ENCODE data around the gene AHCY.
"Not testable (repeated sequence)": the region's sequence is repeated elsewhere in the genome, so short reads cannot be mapped to it uniquely, and the experiment has no call there.

The AHCY gene

GRCh38 chr20:34302723-34303533 is at the start of gene AHCY:
Gene AHCY, minus strand, starts transcription at chr20:34303355. Its CDS starts 85 bp downstream, at chr20:34303270.
- in situ Hi-C loops (cut with HindIII; ENCODE audit: low pct_ligation_motif_present, low pct_unique_long_range_greater_than_20kb, low sequenced_read_pairs), result no loop called here
- DNase-seq, result peak; percentile 96

DNA sequence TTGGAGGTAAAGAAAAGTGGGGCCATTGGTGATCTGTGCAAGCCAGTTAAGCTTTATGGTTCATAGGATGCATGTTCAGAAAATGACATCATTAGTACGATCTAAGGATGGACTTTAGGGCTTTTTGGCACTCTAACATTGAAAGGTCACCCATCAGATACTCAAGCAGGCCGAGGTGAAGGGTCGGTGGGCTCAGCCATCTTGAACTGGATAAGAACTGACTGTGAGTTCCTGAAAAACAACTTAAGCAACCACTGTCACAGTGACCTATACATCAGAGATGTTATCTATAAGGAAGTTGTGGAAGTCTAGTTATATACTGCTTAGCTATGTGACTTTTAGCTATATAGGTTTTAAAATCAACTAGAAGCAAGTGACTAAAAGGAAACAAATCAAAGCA is 46.9 kb upstream of the AHCY start:
- DNase-seq, result no peak
- in situ Hi-C loops (cut with HindIII; ENCODE audit: low pct_ligation_motif_present, low pct_unique_long_range_greater_than_20kb, low sequenced_read_pairs), result no loop called here

GRCh38 chr20:34347571-34347970 is 44.4 kb upstream of the AHCY start:
- in situ Hi-C loops (cut with HindIII; ENCODE audit: low pct_ligation_motif_present, low pct_unique_long_range_greater_than_20kb, low sequenced_read_pairs), result no loop called here

DNA sequence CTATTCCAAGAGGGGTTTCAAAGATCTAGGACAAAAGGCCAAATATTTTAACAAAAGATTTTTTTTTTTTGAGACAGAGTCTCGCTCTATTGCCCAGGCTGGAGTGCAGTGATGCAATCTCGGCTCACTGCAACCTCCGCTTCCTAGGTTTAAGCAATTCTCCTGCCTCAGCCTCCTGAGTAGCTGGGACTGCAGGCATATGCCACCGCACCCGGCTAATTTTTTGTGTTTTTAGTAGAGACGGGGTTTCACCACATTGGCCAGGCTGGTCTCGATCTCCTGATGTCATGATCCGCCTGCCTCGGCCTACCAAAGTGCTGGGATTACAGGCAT is 43.3 kb upstream of the AHCY start:
- DNase-seq; in situ Hi-C loops (cut with HindIII; ENCODE audit: low pct_ligation_motif_present, low pct_unique_long_range_greater_than_20kb, low sequenced_read_pairs): not testable (repeated sequence)

More at GRCh38 chr20:34347571-34347970, 44.4 kb upstream of the AHCY start:
- no peak for DNase-seq

DNA sequence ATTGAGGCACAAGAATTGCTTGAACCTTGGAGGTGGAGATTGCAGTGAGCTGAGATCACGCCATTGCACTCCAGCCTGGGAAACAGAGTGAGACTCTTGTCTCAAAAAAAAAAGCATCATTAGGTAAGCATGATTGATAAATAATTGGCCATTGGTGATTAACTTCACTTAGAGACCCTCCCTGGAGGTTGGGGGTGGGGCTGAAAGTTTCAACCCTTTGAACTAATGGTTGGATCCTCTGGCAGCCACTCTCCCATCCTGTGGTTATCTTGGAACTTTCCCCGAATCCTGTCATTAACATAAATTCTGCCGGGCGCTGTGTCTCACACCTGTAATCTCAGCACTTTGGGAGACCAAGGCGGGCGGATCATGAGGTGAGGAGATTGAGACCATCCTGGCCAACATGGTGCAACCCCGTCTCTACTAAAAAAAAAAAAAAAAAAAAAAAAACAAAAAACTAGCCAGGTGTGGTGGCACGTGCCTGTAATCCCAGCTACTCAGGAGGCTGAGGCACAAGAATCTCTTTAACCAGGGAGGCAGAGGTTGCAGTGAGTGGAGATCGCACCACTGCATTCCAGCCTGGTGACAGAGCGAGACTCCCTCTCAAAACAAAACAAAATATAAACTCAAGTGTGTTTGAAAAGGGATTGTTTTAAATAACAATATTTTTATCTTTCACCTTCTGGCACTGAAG is 42.8 kb upstream of the AHCY start:
- in situ Hi-C loops (cut with HindIII; ENCODE audit: low pct_ligation_motif_present, low pct_unique_long_range_greater_than_20kb, low sequenced_read_pairs); DNase-seq: not testable (repeated sequence)

- DNase-seq, result no peak
- in situ Hi-C loops (cut with HindIII; ENCODE audit: low pct_ligation_motif_present, low pct_unique_long_range_greater_than_20kb, low sequenced_read_pairs), result no loop called here
Observed at GRCh38 chr20:34345402-34345736, 42.2 kb upstream of the AHCY start.

GRCh38 chr20:34344238-34344637 is 41.1 kb upstream of the AHCY start:
- in situ Hi-C loops (cut with HindIII; ENCODE audit: low pct_ligation_motif_present, low pct_unique_long_range_greater_than_20kb, low sequenced_read_pairs), result no loop called here

DNA sequence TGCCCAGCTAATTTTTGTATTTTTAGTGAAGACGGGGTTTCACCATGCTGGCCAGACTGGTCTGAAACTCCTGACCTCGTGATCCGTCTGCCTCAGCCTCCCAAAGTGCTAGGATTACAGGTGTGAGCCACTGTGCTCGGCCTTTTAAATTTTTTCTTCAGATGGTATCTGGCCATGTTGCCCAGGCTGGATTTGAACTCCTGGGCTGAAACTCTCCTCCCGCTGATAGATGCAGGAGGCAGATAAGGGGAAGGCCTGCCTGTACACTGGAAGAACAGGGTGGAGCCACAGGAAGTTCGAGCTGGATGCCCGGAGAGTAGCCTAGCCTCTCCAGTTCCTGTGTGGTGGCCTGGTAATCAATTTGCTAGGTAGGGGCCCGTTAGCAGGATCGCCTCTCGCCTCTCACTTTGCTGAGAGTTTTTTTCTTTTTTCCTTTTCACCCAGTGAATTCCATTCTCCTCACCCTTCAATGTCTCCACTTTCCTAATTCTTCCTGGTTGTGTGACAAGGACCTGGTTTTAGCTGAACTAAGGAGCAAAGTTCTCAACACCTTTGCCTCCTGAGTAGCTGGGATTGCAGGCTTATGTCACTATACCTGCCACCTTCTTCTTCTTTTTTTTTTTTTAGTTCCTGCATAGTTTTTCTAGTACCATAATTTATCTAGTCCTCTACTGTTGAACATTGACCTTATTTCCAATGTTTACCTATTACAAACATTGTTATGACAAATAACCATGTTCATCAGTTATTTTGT is 40.5 kb upstream of the AHCY start:
- in situ Hi-C loops (cut with HindIII; ENCODE audit: low pct_ligation_motif_present, low pct_unique_long_range_greater_than_20kb, low sequenced_read_pairs), result no loop called here
- DNase-seq, result no peak

More at GRCh38 chr20:34344238-34344637, 41.1 kb upstream of the AHCY start:
- no peak for DNase-seq

GRCh38 chr20:34341199-34341598 is 38.0 kb upstream of the AHCY start:
- DNase-seq; in situ Hi-C loops (cut with HindIII; ENCODE audit: low pct_ligation_motif_present, low pct_unique_long_range_greater_than_20kb, low sequenced_read_pairs): not testable (repeated sequence)

DNA sequence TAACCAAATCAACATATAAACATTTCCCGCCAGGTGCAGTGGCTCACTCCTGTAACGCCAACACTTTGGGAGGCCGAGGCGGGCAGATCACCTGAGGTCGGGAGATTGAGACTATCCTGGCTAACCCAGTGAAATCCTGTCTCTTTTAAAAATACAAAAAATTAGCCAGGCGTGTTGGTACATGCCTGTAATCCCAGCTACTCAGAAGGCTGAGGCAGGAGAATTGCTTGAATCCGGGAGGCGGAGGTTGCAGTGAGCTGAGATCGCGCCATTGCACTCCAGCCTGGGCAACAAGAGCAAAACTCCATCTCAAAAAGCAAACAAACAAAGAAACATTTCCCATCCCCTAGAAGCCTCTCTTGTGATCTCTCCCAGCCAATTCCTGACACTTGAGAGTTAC is 37.6 kb upstream of the AHCY start:
- in situ Hi-C loops (cut with HindIII; ENCODE audit: low pct_ligation_motif_present, low pct_unique_long_range_greater_than_20kb, low sequenced_read_pairs); DNase-seq: not testable (repeated sequence)

DNA sequence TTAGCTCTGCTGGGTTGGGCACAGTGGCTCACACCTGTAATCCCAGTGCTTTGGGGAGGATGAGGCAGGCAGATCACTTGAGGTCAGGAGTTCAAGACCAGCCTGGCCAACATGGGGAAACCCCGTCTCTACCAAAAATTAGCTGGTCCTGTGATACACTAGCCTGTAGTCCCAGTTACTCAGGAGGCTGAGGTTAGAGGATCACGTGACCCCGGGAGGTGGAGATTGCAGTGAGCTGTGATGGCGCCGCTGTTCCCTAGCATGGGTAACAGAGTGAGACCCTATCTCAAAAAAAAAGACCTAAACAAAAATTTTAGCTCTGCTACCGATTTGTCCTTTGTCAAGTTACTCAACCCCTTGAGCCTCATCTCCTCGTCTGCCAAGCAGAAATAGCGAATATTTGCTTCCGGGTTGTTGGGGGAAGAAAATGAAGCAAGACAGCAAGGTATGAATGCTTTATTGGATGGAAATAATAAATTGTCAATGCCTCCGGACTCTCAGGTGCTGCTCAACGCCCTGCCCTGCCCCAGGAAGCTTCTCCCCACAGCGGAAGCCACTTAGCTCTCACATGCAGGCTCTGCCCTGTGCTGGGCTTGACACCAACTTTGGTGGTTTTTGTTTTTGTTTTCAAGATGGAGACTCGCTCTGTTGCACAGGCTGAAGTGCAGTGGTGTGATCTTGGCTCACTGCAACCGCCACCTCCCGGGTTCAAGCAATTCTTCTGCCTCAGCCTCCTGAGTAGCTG is 35.0 kb upstream of the AHCY start:
- in situ Hi-C loops (cut with HindIII; ENCODE audit: low pct_ligation_motif_present, low pct_unique_long_range_greater_than_20kb, low sequenced_read_pairs), result no loop called here
- DNase-seq, result no peak

- DNase-seq, result no peak
- in situ Hi-C loops (cut with HindIII; ENCODE audit: low pct_ligation_motif_present, low pct_unique_long_range_greater_than_20kb, low sequenced_read_pairs), result no loop called here
Observed at GRCh38 chr20:34337544-34337943, 34.4 kb upstream of the AHCY start.

GRCh38 chr20:34334654-34335407 is 31.7 kb upstream of the AHCY start:
- no peak for DNase-seq
- in situ Hi-C loops (cut with HindIII; ENCODE audit: low pct_ligation_motif_present, low pct_unique_long_range_greater_than_20kb, low sequenced_read_pairs), result no loop called here

GRCh38 chr20:34333786-34334185 is 30.6 kb upstream of the AHCY start:
- in situ Hi-C loops (cut with HindIII; ENCODE audit: low pct_ligation_motif_present, low pct_unique_long_range_greater_than_20kb, low sequenced_read_pairs), result no loop called here
- DNase-seq, result no peak

GRCh38 chr20:34332262-34332920 is 29.2 kb upstream of the AHCY start:
- no peak for DNase-seq
- in situ Hi-C loops (cut with HindIII; ENCODE audit: low pct_ligation_motif_present, low pct_unique_long_range_greater_than_20kb, low sequenced_read_pairs), result no loop called here

- no peak for DNase-seq
- in situ Hi-C loops (cut with HindIII; ENCODE audit: low pct_ligation_motif_present, low pct_unique_long_range_greater_than_20kb, low sequenced_read_pairs), result no loop called here
Observed at GRCh38 chr20:34331838-34332237, 28.7 kb upstream of the AHCY start.

DNA sequence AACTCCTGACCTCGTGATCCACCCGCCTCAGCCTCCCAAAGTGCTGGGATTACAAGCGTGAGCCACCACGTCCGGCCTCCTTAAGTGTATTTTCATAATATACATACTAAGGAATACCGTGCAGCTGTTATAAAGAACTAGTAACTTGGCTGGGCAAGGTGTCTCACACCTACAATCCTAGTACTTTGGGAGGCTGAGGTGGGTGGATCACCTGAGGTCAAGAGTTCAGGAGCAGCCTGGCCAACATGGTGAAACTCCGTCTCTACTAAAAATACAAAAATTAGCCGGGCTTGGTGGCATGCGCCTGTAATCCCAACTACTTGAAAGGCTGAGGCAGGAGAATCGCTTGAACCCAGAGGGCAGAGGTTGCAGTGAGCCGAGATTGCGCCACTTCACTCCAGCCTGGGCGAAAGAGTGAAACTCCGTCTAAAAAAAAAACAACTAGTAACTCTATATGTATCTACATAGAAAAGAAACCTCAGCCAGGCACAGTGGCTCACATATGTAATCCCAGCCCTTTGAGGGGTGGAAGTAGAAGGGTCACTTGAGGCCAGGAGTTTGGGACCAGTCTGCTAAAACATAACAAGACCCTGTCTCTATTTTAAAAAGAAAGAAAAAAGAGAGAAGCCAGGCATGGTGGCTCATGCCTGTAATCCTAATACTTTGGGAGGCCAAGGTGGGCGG is 27.8 kb upstream of the AHCY start:
- in situ Hi-C loops (cut with HindIII; ENCODE audit: low pct_ligation_motif_present, low pct_unique_long_range_greater_than_20kb, low sequenced_read_pairs); DNase-seq: not testable (repeated sequence)

Measured in ACHN (cell line).